Measurements from ENCODE around the gene MYLK.
"Not testable (repeated sequence)": the region's sequence is repeated elsewhere in the genome, so short reads cannot be mapped to it uniquely, and the experiment has no call there.

The MYLK gene

DNA sequence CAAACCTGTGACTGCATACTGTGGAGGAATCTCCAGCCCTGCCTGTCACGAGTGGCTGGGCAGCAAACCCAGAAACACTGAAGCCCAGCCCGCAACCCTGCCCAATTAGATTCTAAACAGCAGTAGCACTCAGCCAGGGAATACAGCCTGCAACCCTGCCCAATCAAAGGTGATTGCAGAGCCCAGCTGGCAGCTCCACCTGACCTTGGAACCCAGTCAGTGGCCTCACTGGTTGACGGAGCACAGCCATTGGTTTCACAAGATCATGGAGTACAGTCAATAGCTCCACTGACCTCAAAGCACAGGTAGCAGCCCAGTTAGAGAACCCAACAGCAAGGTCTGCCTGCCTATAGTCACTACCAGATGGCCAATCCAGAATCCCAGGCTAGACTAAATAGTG is 35.2 kb upstream of the MYLK start:
- no peak for DNase-seq (ENCODE audit: low read depth in 2 of 2)
- TF ChIP-seq, protein P1, sequence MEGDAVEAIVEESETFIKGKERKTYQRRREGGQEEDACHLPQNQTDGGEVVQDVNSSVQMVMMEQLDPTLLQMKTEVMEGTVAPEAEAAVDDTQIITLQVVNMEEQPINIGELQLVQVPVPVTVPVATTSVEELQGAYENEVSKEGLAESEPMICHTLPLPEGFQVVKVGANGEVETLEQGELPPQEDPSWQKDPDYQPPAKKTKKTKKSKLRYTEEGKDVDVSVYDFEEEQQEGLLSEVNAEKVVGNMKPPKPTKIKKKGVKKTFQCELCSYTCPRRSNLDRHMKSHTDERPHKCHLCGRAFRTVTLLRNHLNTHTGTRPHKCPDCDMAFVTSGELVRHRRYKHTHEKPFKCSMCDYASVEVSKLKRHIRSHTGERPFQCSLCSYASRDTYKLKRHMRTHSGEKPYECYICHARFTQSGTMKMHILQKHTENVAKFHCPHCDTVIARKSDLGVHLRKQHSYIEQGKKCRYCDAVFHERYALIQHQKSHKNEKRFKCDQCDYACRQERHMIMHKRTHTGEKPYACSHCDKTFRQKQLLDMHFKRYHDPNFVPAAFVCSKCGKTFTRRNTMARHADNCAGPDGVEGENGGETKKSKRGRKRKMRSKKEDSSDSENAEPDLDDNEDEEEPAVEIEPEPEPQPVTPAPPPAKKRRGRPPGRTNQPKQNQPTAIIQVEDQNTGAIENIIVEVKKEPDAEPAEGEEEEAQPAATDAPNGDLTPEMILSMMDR (IDR thresholded peaks at IDR 0.05; ENCODE audit: low read depth, low read length) = no peak
- no peak overlapping the region for H3K4me3 ChIP-seq (replicated peaks in 1 of 2; ENCODE audit: low read depth in 2 of 2, low read length in 2 of 2)

DNA sequence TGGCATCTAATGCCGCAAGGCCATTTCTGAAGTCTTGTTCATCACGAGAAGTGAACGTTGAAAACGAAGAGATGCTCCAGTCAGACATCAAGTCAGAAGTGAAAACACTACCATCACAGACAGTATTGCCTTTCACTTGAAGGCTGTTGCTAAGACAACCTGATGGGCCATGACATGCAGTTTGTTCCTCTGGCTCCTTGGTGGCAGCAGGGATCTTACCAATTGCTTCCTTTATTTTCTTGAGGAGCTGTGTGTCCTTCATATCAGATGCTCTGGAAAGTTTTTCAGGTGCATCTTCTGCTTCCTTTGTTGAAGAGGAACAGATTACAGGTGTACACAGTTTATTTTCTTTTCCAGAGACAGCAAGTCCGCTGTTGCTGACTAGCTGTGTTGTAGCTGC is 30.7 kb upstream of the MYLK start:
- no peak for DNase-seq (ENCODE audit: low read depth in 2 of 2)
- TF ChIP-seq, protein P1 (IDR thresholded peaks at IDR 0.05; ENCODE audit: low read depth, low read length) = no peak
- H3K4me3 ChIP-seq (replicated peaks in 1 of 2; ENCODE audit: low read depth in 2 of 2, low read length in 2 of 2) = no peak overlapping the region

DNA sequence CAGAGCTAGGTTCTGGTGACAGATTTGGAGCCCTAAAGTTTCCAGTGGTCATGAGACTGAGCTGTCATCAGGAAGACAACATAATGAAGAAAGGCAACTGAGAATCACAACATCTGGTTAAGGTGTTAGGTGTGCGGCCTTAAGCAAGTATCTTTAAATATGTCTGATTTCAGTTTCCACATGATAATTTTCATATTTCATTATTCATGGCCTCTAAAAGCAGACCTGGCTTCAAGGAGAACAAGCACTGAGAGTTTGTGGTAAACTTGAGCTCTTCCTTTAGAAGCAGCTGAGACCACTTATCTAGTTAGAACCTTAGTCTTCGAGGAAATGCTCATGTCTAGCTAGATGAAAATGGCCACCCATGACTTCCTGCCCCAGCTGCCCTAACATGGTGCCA is 25.7 kb upstream of the MYLK start:
- TF ChIP-seq, protein P1 (IDR thresholded peaks at IDR 0.05; ENCODE audit: low read depth, low read length) = no peak
- no peak for DNase-seq (ENCODE audit: low read depth in 2 of 2)
- no peak overlapping the region for H3K4me3 ChIP-seq (replicated peaks in 1 of 2; ENCODE audit: low read depth in 2 of 2, low read length in 2 of 2)

DNA sequence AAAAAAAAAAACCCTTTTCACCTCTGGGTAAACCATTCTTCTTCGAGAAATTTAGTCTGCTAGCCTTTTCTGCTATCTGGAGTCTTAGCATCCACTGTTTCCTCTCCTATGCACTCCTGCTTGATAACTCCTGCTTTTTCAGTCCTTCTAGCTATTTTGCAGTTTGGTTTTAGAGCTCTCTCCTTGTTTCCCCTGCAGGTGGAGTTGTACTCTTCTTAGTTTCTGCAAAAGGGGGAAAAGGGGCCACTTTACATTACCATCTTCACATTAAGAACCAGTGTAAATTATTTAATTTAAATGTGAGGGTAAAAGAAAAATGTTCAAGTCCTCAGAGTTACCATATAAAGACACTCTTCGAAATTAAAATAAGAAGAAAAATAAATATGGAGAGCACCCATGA is 23.6 kb upstream of the MYLK start:
- TF ChIP-seq, protein P1 (IDR thresholded peaks at IDR 0.05; ENCODE audit: low read depth, low read length) = no peak
- no peak for DNase-seq (ENCODE audit: low read depth in 2 of 2)
- no peak overlapping the region for H3K4me3 ChIP-seq (replicated peaks in 1 of 2; ENCODE audit: low read depth in 2 of 2, low read length in 2 of 2)

DNA sequence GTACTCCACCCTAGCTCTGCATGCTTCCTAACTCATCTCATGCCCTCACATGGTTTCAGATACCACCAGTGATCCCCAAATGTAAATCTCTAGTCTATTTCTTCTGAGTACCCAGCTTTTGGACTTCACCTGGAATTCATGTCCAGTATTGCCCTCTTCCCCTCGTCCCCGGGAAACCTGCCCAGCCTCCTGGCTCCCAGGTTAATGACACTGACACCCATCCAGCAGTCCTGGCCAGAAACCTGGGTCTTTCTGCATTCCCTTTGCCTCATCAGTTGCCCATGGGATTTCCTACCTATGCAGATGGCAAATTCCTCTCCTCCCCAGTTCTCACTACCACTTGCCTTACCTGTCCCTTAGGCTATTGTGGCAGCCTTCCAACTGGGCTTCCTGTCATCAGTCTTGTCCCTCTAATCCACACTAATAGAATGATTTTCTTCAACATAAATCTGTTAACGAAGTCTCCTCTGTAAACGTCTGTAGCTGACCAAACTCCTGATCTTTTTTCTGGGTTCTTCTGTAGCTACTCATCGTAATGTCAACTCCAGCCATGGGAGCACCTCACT is 15.3 kb upstream of the MYLK start:
- TF ChIP-seq, protein P1 (IDR thresholded peaks at IDR 0.05; ENCODE audit: low read depth, low read length) = no peak
- no peak for DNase-seq (ENCODE audit: low read depth in 2 of 2)
- no peak overlapping the region for H3K4me3 ChIP-seq (replicated peaks in 1 of 2; ENCODE audit: low read depth in 2 of 2, low read length in 2 of 2)

DNA sequence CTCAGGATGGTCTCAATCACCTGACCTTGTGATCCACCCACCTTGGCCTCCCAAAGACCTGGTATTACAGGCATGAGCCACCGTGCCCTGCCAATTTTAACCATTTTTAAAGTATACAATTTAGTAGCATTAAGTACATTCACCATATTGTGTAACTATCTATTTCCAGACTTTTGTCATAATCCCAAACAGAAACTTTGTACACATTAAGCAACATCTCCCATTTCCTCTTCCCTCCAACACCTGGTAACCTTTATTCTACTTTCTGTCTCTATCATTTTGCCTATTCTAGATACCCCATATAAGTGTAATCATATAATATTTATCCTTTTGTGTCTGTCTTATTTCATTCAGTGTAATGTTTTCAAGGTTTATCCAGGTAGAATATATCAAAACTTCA is 8.9 kb upstream of the MYLK start:
- no peak for DNase-seq (ENCODE audit: low read depth in 2 of 2)
- TF ChIP-seq, protein P1 (IDR thresholded peaks at IDR 0.05; ENCODE audit: low read depth, low read length) = no peak
- H3K4me3 ChIP-seq (replicated peaks in 1 of 2; ENCODE audit: low read depth in 2 of 2, low read length in 2 of 2) = no peak overlapping the region

DNA sequence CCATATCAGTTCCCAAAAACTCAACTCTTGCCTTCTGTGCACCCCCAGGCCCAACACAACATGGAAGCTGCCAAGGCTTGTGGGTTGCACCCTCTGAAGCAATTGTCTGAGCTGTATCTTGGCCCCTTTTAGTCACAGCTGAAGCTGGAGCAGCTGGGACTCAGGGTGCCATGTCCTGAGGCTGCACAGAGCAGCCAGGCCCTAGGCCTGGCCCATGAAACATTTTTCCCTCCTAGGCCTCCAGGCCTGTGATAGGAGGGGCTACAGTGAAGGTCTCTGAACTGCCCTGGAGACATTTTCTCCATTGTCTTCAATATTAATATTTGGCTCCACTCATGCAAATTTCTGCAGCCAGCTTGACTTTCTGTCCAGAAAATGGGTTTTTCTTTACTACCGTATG is 8.1 kb upstream of the MYLK start:
- no peak overlapping the region for H3K4me3 ChIP-seq (replicated peaks in 1 of 2; ENCODE audit: low read depth in 2 of 2, low read length in 2 of 2)
- no peak for DNase-seq (ENCODE audit: low read depth in 2 of 2)
- TF ChIP-seq, protein P1 (IDR thresholded peaks at IDR 0.05; ENCODE audit: low read depth, low read length) = no peak

DNA sequence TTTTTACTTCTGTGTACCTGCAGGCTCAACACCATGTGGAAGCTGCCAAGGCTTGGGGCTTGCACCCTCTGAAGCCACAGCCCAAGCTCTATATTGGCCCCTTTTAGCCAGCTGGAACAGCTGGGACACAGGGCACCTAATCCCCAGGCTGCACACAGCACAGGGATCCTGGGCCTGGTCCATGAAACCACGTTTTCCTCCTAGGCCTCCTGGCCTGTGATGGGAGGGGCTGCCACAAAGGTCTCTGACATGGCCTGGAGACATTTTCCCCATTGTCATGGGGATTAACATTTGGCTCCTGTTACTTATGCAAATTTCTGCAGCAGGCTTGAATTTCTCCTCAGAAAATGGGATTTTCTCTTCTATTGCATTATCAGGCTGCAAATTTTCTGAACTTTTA is 6.9 kb upstream of the MYLK start:
- not testable (repeated sequence) for H3K4me3 ChIP-seq (replicated peaks in 1 of 2; ENCODE audit: low read depth in 2 of 2, low read length in 2 of 2); DNase-seq (ENCODE audit: low read depth in 2 of 2)

DNA sequence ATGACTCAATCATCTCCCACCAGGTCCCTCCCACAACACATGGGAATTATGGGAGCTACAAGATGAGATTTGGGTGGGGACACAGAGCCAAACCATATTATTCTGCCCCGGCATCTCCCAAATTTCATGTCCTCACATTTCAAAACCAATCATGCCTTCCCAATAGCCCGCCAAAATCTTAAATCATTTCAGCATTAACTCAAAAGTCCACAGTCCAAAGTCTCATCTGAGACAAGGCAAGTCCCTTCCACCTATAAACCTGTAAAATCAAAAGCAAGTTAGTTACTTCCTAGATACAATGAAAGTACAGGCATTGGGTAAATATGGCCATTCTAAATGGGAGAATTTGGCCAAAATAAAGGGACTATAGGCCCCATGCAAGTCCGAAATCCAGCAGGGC is 6.0 kb upstream of the MYLK start:
- H3K4me3 ChIP-seq (replicated peaks in 1 of 2; ENCODE audit: low read depth in 2 of 2, low read length in 2 of 2) = not testable (repeated sequence)

More for the DNA sequence above, 6.0 kb upstream of the MYLK start:
- DNase-seq (ENCODE audit: low read depth in 2 of 2) = not testable (repeated sequence)

Measured in cardiac fibroblast (primary cell).